GM19372 (cell line): ENCODE measurements around the gene TRIM54.

Experiments used
- ATAC-seq: cut with Tn5 transposase; IDR thresholded peaks from one replicate; pipeline ENCODE4 v1.9.1; 2021; ENCODE audit warnings: mild to moderate bottlenecking, low read depth, moderate library complexity; ENCODE audit not compliant: unreplicated experiment

Gene TRIM54, protein sequence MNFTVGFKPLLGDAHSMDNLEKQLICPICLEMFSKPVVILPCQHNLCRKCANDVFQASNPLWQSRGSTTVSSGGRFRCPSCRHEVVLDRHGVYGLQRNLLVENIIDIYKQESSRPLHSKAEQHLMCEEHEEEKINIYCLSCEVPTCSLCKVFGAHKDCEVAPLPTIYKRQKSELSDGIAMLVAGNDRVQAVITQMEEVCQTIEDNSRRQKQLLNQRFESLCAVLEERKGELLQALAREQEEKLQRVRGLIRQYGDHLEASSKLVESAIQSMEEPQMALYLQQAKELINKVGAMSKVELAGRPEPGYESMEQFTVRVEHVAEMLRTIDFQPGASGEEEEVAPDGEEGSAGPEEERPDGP

DNA sequence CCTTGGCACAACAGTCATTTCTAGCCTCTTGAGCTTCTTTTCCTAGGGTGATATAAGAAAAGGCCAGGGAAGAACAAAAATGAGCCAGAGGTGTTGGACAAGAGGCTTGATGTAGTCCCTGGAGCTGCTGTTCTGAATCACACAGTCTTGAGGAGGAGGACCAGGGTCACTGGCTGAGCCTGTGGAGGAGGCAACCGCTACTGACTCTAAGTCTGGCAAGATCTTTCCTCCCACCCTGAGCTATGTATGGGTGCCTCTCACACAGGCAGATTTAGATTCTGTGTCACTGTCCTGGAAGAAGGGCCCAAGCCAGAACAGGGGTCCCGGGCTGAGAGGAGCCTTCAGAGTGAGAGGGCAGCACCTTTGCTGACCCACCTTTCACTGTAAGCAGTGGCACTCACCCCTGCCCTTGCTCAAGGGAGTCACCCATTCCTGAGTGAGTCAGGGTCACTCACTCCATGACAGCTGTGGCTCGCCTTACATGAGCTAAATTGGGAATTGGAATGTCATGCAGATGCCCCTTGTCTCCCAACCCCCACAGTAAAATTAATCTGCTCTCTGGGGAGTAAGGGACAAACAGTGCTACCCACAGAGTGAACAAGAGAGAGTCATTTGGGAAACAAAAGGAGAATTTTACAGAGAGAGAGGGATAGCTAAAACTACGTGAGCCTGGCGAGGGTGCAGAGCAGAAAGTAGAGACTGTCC, at the start of gene TRIM54:
Gene TRIM54 (plus strand): TSS at position 575 of the 705 bp plus-strand sequence. CDS start 303 bp downstream, outside the sequence.
- ATAC-seq: no peak

DNA sequence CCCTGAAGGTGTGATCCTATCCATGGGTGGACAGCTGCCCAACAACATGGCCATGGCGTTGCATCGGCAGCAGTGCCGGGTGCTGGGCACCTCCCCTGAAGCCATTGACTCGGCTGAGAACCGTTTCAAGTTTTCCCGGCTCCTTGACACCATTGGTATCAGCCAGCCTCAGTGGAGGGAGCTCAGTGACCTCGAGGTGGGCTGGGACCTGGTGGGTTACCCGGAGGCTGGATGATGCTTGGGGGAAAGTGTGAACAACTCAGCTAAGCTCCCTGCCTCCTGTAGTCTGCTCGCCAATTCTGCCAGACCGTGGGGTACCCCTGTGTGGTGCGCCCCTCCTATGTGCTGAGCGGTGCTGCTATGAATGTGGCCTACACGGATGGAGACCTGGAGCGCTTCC, 48.9 kb upstream of the TRIM54 start:
- ATAC-seq: no peak

DNA sequence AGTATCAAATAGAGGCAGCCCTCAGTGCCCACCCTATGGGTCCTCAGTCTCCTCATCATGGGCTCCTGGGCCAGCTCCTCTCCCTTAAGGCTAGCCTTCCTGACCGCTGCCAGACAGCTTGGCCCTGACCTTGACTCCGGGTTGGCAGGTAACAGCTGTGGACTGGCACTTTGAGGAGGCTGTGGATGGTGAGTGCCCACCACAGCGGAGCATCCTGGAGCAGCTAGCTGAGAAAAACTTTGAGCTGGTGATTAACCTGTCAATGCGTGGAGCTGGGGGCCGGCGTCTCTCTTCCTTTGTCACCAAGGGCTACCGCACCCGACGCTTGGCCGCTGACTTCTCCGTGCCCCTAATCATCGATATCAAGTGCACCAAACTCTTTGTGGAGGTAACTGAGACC, 46.1 kb upstream of the TRIM54 start:
- ATAC-seq: no peak

DNA sequence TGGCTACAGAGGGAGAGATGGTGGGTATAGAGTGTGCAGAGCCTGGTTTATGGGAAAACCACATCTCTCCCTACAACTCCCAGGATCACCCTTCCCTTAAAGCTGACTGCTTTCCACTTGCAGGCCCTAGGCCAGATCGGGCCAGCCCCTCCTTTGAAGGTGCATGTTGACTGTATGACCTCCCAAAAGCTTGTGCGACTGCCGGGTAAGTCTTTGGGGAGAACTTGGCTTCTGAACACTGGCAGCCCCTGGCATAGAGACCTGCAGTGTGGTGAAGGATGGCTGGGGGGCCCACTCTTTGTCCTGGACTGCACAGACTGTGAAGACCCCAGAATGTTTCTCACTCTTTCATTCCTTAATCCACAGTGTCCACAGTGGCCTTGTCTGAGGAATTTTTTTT, 45.6 kb upstream of the TRIM54 start:
- no peak for ATAC-seq

DNA sequence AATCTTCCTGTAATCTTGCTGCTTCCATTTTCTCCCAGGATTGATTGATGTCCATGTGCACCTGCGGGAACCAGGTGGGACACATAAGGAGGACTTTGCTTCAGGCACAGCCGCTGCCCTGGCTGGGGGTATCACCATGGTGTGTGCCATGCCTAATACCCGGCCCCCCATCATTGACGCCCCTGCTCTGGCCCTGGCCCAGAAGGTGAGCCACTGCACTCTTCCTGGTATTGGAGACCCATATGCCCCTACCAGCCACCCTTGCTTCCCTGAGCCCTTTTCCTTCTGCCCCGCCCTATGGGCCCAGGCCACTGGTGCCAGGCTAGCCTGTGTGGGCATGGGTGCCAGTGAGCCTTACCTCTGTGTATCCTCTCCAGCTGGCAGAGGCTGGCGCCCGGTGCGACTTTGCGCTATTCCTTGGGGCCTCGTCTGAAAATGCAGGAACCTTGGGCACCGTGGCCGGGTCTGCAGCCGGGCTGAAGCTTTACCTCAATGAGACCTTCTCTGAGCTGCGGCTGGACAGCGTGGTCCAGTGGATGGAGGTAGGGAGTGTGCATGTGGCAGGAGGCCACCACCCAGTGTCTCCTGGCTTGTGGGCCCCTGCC, 44.8 kb upstream of the TRIM54 start:
- no peak for ATAC-seq

DNA sequence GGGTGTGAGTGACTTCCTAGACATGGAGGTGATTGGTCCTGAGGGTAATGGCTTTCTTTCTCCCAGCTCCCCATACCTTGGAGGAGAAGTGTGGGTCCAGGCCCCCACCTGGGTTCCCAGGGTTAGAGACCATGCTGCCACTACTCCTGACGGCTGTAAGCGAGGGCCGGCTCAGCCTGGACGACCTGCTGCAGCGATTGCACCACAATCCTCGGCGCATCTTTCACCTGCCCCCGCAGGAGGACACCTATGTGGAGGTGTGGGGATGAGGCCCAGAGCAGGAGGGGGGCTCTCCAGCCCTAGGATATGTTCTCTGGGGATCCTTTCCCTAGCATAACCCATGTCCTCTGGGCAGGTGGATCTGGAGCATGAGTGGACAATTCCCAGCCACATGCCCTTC, 43.3 kb upstream of the TRIM54 start:
- ATAC-seq: no peak

DNA sequence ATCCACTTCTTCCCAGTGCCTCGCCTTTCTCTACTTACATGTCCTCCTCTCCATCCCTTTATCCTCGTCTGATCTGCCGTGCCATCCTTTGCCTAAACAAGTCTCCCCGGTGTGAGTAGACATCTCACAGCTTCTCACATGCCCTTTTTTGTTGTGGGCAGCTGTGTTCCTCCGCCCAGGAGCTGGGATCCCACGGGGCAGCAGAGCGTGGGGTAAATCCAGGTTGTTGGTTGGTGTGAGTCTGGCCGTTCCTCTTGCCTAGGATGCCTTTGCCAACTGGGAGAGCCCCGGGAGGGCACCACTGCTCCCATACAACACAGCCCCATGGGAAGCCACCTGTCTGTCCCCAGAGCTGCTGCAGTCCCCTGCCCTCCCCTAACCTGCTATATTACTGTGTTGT, 41.8 kb upstream of the TRIM54 start:
- ATAC-seq: no peak

DNA sequence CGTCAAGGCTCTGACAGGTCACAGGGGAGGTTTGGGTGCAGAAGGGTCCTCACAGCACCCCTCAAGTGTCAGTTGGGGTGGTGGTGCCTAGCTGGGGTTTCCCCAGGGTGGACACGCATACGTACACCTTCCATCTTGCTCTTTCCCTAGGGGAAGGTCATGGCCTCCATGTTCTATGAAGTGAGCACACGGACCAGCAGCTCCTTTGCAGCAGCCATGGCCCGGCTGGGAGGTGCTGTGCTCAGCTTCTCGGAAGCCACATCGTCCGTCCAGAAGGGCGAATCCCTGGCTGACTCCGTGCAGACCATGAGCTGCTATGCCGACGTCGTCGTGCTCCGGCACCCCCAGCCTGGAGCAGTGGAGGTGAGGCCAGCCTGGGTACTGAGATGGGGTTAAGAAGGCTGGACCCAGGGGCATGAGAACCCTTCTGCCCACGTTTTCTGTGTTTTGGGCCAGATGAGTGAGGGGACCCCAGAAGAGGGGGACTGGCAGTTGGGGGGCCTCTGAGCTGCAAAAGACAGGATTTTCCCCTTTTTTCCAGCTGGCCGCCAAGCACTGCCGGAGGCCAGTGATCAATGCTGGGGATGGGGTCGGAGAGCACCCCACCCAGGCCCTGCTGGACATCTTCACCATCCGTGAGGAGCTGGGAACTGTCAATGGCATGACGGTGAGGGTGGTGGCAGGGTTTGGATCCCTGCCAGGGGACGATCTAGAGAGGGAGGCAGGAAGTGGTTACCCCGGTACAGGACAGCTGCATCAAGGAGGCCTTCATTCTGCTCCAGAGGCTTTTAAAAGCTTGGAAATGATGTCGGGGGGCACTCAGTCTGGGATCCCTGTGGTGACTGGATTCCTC, 40.2 kb upstream of the TRIM54 start:
- no peak for ATAC-seq

DNA sequence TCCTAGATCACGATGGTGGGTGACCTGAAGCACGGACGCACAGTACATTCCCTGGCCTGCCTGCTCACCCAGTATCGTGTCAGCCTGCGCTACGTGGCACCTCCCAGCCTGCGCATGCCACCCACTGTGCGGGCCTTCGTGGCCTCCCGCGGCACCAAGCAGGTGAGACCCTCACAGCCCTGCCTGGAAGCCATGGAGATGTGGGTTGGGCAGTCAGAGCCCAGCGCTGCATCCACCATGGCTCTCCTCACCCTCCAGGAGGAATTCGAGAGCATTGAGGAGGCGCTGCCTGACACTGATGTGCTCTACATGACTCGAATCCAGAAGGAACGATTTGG, 39.6 kb upstream of the TRIM54 start:
- ATAC-seq: no peak

DNA sequence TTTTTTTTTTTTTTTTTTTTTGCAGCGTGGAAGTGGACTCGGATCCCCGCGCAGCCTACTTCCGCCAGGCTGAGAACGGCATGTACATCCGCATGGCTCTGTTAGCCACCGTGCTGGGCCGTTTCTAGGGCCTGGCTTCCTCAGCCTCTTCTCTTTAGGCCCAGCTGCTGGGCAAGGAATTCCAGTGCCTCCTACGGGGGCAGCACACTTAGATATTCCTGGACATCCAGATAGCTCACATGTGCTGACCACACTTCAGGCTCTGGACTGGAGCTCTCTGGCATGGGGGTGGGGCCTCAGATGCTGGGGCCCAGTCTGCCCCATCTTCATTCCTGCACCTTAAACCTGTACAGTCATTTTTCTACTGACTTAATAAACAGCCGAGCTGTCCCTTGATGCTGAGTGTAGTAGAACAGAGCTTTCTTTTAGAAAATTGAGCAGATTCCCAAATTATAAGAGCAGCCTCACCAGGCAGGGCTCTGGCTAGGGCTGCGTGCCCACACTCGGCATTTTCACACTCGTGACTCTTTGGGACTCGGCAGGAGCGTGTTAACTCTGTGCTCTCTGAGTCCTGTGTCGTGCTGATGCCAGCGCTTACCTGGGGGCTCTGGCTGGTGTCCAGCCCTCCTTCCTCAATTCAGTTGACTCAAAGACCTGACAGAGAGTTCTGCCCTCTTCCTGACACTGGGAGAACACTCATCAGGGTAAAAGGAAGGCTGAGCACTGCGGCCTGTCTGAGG, 38.7 kb upstream of the TRIM54 start:
- ATAC-seq: no peak

DNA sequence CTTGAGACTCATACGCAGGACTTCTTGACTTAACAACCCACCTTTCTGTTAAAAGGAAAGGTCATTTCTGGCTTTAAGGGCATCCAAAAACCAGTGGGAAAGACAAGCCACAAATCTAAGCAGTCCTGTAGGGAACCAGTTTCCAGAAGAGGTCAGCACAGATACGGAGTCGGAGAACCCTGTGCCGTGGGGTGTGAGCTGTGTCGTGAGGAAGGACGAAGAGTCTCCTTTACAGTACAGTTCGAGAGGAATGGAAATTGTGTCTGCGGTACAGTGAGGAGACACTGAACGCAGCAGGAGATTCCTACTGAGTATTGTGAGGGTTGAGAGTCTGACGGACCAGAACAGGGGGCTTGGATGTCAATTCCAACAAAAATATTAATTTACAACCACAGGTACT, 37.1 kb upstream of the TRIM54 start:
- no peak for ATAC-seq

DNA sequence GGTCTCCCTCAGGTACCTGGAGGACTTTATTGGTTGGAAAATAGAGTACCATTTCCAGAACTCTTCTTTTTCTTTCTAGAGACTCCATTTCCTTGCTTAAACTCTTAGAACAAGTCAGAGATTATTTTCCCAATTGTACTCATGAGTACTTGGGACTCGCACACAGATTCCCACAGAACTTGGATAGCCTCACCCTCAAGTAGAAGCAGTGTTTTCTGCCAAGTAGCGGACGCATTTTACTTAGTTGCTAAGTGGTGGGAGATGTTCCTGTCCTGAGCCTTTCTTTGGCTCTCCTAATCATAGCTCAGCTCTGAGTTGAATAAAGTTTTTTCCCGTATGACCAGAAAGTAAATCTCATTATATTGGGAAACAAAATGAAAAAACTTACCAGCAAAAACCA, 36.6 kb upstream of the TRIM54 start:
- no peak for ATAC-seq

DNA sequence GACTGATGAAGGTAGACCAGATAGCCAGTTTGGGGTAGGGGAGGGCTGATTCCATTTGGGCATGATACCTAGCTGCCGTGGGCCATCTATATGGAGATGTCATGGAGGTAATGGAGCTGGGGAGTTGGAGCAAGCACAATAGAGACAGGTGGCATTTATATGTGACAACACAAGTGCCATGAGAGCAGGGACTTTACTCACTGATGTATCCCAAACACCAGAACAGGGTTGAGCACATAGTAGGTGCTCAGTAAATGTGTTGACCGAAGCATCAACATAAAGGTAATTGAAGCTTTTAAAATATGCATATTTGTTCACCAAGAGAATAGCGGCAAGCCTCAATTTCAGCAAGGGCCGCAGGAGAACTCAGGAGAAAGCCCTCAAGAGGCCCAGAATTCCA, 34.3 kb upstream of the TRIM54 start:
- ATAC-seq: no peak

DNA sequence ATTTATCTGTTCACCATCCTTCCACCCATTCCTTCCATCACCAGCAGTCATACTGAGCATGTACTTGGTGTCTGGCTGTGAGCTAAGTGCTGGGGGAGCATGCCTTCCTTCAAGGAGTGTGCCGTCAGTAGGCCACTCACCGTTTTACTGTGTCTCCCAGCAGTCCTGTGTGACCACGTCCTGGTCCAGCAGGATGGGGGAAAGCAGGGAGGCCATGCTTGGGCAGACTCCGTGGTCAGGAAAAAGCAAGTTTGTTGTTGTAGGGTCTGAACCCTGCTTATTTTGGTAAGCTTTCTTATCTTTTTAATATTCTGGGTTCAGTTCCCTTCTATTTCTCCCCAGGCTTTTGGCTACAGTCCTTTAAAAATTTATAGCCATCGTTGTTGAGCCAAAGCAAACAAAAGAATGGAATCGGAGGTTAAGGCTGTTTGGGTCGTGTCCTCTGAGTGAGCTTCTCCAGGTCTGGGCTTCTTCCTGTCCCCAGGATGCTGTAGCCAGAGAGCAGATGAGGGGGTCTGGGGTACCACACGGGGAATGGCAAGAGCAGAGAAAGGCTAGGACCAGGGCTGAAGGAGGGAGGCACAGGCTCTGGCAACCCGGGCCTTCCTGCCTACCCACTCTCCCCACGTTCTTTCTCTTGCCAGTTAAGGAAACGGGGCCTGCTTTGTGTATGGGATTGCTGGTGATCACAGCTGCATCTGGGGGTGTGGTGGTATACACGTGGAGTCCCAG, 32.9 kb upstream of the TRIM54 start:
- no peak for ATAC-seq

DNA sequence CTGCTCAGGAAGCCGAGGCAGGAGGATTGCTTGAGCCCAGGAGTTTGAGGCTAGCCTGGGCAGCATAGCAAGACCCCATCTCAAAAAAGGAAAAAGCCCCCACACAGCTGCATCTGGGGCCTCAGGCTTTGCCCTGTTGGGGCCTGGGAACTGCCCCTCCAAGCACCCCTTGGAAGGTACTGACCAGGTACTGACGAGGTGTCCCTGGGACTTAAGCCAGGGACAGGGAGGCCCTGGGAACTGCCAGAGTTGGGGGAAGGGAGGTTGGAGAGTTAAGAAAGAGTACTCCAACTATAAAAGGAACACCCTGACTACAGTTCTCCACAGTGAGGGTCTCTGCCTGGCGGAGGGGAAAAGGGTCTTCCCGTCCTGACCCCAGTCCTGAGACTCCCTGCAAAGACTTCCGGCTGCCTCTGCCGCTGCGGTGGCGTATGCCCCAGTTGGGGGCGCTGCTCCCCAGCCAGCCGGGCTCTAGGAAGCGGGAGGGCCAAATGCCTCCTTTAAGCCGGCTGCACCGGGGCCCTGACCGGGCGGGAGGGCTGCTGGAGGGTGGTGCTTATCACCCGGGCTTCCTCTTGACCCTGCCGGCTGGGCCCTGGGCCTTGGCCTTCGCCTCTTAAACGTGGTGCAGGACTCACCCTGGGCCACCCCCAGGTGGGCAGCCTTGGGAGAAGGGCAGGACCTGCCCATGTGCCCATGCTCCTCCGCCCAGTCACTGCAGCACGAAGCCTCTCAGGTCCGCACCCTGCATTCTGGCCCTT, 32.2 kb upstream of the TRIM54 start:
- ATAC-seq: no peak

DNA sequence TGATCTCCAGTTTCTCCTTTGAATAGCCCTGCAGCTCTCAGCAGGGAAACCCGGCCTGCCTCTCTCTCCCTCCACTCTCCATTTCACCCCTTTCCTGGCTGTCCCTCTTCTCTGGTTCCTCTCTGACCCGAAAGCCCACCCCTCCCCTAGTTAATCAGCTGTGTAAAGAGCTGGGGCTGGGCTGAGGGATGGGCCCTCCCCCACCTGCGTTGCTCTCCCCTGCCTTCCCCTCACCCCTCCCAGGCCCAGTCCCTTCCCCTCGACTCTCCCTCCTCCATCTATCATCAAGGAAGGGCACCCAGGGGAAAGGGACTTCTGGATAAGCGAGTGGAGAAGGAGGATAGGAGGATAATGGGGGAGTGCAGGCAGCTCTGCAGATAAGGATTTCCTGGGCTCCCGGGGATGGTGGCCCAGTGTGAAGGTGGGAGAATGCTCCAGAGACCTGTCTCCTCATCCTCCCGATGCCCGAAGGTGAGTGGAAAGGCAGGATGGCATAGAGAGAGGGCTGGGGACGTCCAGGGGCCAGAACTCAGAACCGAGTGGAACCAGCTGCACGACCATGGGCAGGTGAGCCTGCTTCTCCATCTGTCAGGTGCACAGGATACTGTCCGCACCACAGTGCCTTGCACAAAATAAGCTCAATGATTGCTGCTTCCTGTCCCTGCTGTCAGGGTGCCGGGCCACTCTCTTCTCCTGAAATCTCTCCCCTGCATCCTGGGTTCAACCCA, 31.4 kb upstream of the TRIM54 start:
- no peak for ATAC-seq

DNA sequence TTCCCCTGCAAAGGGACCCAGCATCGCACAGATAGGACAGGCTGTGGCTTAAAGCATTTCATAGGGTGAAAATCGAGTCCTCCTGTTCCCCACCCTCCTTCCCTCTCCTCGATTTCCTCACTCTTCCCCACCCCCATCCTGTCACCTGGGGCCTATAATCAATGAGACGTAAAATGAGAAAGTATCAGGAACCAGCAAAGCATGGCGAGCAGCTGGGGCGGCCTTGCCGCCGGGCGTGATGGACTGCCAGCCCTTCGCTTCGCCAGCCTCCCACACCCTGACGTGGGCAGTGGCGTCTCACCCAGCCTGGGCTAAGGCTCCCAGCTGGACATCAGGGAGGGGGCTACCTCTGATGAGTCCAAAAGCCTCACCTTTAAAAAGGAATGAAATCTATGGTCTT, 30.5 kb upstream of the TRIM54 start:
- ATAC-seq: no peak

DNA sequence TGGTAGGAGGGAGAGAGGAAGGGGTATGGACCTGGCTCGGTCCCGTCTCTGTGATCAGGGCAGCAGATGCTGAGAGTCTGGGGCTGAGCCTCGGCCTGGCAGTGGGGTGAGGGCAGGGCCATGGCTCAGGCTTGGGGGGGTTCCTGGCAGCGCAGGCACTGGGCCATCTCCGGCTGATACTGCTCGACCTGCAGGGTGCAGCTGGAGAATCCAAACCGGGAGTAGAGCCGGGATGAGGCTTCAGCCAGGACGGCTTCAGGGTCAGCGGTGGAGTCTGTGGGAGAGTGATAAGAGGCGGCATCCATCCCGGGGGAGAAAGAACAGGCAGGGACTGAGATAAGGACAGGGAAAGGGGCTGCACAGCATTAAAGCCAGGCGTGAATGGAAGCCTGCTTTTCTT, 27.0 kb upstream of the TRIM54 start:
- no peak for ATAC-seq
